HepG2 (cell line): ENCODE measurements around the gene RTEL1. TPM values are rescaled to one million over a fixed set of nuclear protein-coding genes. Genes with fewer than 3 reads are reported as not detected.

ENCODE experiments used
- CBFB ChIP-seq: sonication (generic); formaldehyde crosslinking; IDR thresholded peaks from 2 replicates; pipeline ENCODE4 v1.4.0; 2020; ENCODE audit warnings: missing genetic modification reagents
- MTA1 ChIP-seq: sonication (generic); formaldehyde crosslinking; IDR thresholded peaks from 2 replicates; pipeline ENCODE4 v1.4.0; 2020; ENCODE audit warnings: missing genetic modification reagents, mild to moderate bottlenecking, borderline replicate concordance
- RFX5 ChIP-seq: IDR thresholded peaks from 2 replicates; pipeline ENCODE4 v1.6.1; 2011; ENCODE audit warnings: low read depth, low read length, improper control_type of control experiment
- SMAD1 ChIP-seq: sonication (generic); formaldehyde crosslinking; IDR thresholded peaks from 2 replicates; pipeline ENCODE4 v1.4.0; 2020; ENCODE audit warnings: missing genetic modification reagents, low read depth, mild to moderate bottlenecking, borderline replicate concordance
- ZNF260 ChIP-seq: sonication (generic); formaldehyde crosslinking; IDR thresholded peaks from 2 replicates; pipeline ENCODE4 v1.4.0; 2020; ENCODE audit warnings: missing genetic modification reagents, low read depth, mild to moderate bottlenecking, borderline replicate concordance
- ZNF296 ChIP-seq: sonication (generic); formaldehyde crosslinking; conservative IDR thresholded peaks from 2 replicates; pipeline ENCODE4 v1.5.0; 2020; ENCODE audit warnings: mild to moderate bottlenecking, missing genetic modification reagents
- ZNF333 ChIP-seq: sonication (generic); formaldehyde crosslinking; IDR thresholded peaks from 2 replicates; pipeline ENCODE4 v1.4.0; 2020; ENCODE audit warnings: mild to moderate bottlenecking, missing genetic modification reagents, borderline replicate concordance
- ZNF549 ChIP-seq: sonication (generic); formaldehyde crosslinking; IDR thresholded peaks from 2 replicates; pipeline ENCODE4 v1.5.0; 2020; ENCODE audit warnings: missing genetic modification reagents
- ZNF563 ChIP-seq: sonication (generic); formaldehyde crosslinking; IDR thresholded peaks from 2 replicates; pipeline ENCODE4 v1.8.0; 2022; ENCODE audit warnings: mild to moderate bottlenecking, moderate library complexity, missing genetic modification reagents
- ZNF577 ChIP-seq: sonication (generic); formaldehyde crosslinking; IDR thresholded peaks from 2 replicates; pipeline ENCODE4 v1.4.0; 2020; ENCODE audit warnings: mild to moderate bottlenecking, low read depth, missing genetic modification reagents, borderline replicate concordance
- polyA plus RNA-seq, 8 experiments: library from polyadenylated mRNA; depleted of rRNA in 3 of 8; stranded (reverse) in 7 of 8; unstranded in 1 of 8; fragments of >200 nt; fragmentation: Illumina TruSeq in 4 of 8; extraction: Trizol in 4 of 8; gene quantifications; 2 replicates each; pipeline versions ENCODE4 v1.2.1 to v1.2.3, GENCODE V29; 2011 to 2016; ENCODE audit warnings: low read depth in 4 of 8, missing spikeins in 1 of 8, mixed read lengths in 1 of 8; ENCODE audit not compliant: insufficient read depth in 1 of 8
- total RNA-seq, 5 experiments: library from RNA; depleted of rRNA; stranded (reverse); fragments of >200 nt; fragmentation: Illumina TruSeq; extraction: Trizol; gene quantifications; 2 replicates each; pipeline ENCODE4 v1.2.3, GENCODE V29; 2016; ENCODE audit warnings: low read depth in 1 of 5
- TF ChIP-seq, protein P1 (sequence below): sonication (generic); formaldehyde crosslinking; IDR thresholded peaks from 2 replicates; pipeline ENCODE4 v1.8.0; 2023; ENCODE audit warnings: mild to moderate bottlenecking, missing genetic modification reagents
- TF ChIP-seq, protein P2 (sequence below): sonication (generic); formaldehyde crosslinking; IDR thresholded peaks from 2 replicates; pipeline ENCODE4 v1.4.0; 2020; ENCODE audit warnings: missing genetic modification reagents, borderline replicate concordance
- TF ChIP-seq, protein P3 (sequence below): sonication (generic); formaldehyde crosslinking; IDR thresholded peaks from 2 replicates; pipeline ENCODE4 v1.4.0; 2020; ENCODE audit warnings: mild to moderate bottlenecking, missing genetic modification reagents
- TF ChIP-seq, protein P4 (sequence below): sonication (generic); formaldehyde crosslinking; IDR thresholded peaks from 2 replicates; pipeline ENCODE4 v1.5.0; 2020; ENCODE audit warnings: mild to moderate bottlenecking, missing genetic modification reagents, moderate library complexity

RTEL1 gene
- total and polyA plus RNA-seq, 2 of the 13 experiments (the other 11 are each of a cell fraction or from before 2014, with no cell fraction given), result 21.8 to 36.4 TPM

DNA sequence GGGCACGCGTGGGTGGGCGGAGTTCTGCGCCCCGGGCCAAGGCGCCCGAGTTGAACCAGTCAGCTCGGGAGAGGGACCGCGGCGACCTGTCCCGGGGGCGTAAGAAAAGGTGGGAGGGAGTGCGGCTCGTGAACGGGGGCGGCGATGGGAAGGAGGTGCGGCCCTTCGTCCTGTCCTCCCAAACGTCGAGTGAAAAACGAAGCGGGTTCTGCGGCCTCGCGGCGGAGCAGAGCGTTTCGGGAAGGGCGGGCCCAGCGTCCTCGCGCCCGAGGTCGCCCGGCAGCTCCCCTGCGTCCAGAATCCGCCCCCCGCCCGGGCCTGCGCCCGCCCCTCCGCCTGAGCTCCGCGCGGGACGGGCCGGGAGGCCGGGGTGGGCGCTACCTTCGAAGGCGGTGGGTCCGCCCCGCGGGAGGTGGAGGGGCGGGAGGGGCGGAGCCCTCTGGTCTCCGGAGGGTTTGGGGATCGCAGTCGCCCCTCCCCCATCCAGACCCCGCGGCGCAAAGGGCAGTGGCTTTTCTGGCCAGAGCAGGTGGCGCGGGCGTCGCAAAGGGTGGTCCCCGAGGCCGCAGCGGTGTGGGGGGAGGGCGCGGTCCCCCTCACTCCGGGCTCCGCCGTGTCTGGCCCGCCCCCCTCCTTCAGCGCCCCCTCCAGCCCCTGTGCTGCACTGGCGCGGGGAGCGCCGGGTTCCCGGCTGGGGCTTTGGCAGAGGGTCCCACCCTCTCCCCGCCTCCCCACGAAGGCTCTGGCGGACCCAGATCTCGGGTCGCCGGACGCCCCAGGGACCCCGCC, 5.7 kb upstream of the RTEL1 start (continued):
- TF ChIP-seq ZNF333 (CRISPR knock-in tag) (no peak), CBFB (CRISPR knock-in tag) (no peak), ZNF260 (CRISPR knock-in tag) (no peak), ZNF296 (CRISPR knock-in tag) (0 out of 2 replicates have a peak, but pooled peaks have one; percentile 57), ZNF577 (CRISPR knock-in tag) (no peak), ZNF549 (CRISPR knock-in tag) (no peak), RFX5 (no peak), MTA1 (CRISPR knock-in tag) (no peak; the same call in 1 of the 2 replicates), SMAD1 (no peak), ZNF563 (CRISPR knock-in tag) (peak; percentile 79; the same call in 1 of the 2 replicates)
- TF ChIP-seq, protein P1, sequence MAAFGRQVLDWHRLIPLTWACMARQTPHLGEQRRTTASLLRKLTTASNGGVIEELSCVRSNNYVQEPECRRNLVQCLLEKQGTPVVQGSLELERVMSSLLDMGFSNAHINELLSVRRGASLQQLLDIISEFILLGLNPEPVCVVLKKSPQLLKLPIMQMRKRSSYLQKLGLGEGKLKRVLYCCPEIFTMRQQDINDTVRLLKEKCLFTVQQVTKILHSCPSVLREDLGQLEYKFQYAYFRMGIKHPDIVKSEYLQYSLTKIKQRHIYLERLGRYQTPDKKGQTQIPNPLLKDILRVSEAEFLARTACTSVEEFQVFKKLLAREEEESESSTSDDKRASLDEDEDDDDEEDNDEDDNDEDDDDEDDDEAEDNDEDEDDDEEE (CRISPR knock-in tag), result no peak
- TF ChIP-seq, protein P2, sequence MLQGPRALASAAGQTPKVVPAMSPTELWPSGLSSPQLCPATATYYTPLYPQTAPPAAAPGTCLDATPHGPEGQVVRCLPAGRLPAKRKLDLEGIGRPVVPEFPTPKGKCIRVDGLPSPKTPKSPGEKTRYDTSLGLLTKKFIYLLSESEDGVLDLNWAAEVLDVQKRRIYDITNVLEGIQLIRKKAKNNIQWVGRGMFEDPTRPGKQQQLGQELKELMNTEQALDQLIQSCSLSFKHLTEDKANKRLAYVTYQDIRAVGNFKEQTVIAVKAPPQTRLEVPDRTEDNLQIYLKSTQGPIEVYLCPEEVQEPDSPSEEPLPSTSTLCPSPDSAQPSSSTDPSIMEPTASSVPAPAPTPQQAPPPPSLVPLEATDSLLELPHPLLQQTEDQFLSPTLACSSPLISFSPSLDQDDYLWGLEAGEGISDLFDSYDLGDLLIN (CRISPR knock-in tag), result no peak
- TF ChIP-seq, protein P3, sequence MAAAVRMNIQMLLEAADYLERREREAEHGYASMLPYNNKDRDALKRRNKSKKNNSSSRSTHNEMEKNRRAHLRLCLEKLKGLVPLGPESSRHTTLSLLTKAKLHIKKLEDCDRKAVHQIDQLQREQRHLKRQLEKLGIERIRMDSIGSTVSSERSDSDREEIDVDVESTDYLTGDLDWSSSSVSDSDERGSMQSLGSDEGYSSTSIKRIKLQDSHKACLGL (CRISPR knock-in tag), result no peak; the same call in 1 of the 2 replicates
- TF ChIP-seq, protein P4, sequence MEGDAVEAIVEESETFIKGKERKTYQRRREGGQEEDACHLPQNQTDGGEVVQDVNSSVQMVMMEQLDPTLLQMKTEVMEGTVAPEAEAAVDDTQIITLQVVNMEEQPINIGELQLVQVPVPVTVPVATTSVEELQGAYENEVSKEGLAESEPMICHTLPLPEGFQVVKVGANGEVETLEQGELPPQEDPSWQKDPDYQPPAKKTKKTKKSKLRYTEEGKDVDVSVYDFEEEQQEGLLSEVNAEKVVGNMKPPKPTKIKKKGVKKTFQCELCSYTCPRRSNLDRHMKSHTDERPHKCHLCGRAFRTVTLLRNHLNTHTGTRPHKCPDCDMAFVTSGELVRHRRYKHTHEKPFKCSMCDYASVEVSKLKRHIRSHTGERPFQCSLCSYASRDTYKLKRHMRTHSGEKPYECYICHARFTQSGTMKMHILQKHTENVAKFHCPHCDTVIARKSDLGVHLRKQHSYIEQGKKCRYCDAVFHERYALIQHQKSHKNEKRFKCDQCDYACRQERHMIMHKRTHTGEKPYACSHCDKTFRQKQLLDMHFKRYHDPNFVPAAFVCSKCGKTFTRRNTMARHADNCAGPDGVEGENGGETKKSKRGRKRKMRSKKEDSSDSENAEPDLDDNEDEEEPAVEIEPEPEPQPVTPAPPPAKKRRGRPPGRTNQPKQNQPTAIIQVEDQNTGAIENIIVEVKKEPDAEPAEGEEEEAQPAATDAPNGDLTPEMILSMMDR, result peak; percentile 26
